NCI-H446 treated with DMSO at 0.1 percent for 48 hours (cell line): ENCODE results near the gene MAP7D2.

ENCODE experiments used
- DNase-seq: peaks from one replicate; lab custom pipeline; 2025; lab: John Stamatoyannopoulos, UW

MAP7D2 gene

DNA sequence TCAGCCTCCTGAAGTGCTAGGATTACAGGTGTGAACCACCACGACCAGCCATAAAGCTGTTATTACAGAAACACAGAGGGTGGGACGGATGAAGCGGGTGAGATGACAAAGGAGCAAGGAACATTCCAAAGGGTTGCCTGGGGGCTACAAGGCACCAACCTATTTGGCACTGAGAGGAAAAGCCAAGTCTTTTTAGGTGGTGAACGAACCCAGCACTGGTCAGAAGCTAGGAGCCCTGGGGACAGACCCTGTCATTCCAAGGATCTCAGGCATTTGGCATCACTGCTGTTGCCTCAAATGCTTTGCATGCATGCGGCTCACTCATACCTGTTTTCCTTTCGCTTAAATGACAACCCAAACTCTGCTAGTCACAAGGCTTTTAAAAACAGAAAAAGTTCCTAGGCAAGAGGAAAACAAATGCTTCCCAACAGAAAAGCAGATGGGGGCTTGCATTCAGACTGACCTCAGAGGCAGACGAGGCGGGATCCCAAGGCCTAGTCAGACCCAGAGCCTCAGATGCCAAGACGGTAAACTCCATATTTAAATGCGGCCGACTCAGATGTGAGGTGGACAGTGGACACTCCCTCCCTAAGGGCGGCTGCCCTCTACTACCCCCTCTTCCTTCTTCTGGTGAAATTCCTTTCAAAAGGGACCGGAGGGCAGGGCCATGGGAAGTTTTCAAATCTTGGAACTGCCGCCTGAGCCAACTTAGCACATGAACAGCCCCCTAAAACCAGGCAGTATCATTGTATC, 4.5 kb downstream of the MAP7D2 start:
- no peak for DNase-seq

GRCh38 chrX:20111271-20111670, 5.4 kb downstream of the MAP7D2 start:
- DNase-seq: no peak

GRCh38 chrX:20101934-20102581, 14.6 kb downstream of the MAP7D2 start:
- no peak for DNase-seq

- DNase-seq: no peak
Measured at GRCh38 chrX:20091499-20091898, 25.2 kb downstream of the MAP7D2 start.

- no peak for DNase-seq
Measured at GRCh38 chrX:20089845-20090244, 26.9 kb downstream of the MAP7D2 start.

DNA sequence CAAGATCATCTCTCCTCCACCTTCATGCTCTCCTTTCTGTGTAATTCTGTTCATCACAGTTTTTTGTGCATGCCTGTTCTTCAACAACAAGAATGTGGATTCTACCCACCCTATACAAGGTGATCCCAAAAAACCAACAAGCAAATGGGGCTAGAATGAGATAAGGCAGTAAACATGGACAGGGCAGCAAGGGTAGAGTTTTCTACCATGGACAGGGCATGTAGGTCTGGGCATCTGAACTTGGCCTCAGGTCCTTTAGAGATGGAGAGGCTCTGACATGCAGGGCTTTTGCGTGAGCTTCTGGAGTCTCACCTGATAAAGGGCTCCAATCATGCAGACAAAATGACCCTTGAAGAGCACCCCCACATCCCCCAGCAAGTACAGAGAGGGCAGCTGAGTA, 36.4 kb downstream of the MAP7D2 start:
- no peak for DNase-seq

DNA sequence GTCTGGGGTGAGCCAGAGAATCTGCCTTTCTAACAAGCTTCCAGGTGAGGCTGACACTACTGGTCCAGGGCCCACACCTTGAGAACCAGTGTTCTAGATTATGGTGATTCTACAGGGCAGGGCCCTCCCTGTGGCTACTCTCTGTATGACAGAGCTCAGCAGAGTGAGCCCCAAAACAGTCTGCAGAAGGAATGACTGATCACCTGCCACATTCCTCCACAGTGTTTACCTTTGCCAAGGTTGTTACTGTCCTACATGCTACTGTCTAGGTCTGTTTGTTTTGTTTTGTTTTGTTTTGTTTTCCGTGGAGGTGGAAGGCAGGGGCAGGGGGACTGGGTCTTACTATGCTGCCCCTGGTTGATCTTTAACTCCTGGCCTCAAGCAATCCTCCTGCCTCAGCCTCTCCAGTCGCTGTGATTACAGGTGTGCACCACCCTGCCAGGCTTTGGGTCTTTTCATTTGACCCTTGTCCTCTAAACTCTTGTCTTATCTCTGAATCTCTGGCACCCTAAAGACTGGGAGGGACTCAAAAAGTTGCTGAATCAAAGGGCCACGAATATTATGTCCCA, 45.1 kb downstream of the MAP7D2 start:
- DNase-seq: no peak

DNA sequence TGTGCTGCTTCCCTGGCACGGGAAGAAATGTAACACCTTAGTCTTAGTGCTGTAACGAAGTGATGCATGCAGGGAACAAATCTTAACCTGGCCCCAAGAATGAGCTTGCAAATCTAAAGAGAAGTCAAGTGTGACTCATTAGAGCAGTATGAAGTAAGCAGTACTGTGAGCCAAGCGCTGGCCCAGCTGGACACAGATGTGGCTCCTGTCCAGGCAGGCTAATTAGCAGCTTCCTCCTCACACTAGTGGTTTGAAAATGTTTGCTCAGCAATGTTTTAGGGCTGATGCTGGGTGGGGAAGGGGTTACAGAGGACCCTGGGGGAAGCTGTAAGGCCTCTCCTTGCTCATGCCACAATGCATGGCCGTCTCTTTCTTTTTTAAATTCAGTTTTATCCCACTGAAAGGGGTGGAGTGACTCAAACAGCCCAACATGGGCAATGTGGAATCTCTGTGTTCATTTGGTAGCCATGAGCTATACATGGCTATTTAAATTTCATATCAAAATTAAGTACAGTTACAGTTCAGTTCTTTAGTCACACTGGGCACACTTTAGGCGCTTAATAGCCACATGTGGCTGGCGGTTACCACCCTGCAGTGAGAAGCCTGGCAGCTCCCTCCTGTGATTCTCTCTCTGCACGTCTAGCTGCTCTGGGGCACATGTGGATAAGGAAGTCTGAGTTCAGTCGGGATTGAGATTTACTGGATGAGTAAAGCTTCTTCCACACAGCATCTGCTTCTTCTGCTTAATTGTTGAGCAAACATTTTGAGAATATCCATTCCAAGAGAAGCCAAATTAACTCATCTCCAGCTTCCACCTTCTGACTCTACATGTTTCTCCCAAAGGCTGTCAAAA, 48.8 kb downstream of the MAP7D2 start:
- DNase-seq: peak; percentile 65

- peak; percentile 17 for DNase-seq
Measured at GRCh38 chrX:20066968-20067708, 49.6 kb downstream of the MAP7D2 start.

- no peak for DNase-seq
Measured at GRCh38 chrX:20063716-20064351, 52.9 kb downstream of the MAP7D2 start.

DNA sequence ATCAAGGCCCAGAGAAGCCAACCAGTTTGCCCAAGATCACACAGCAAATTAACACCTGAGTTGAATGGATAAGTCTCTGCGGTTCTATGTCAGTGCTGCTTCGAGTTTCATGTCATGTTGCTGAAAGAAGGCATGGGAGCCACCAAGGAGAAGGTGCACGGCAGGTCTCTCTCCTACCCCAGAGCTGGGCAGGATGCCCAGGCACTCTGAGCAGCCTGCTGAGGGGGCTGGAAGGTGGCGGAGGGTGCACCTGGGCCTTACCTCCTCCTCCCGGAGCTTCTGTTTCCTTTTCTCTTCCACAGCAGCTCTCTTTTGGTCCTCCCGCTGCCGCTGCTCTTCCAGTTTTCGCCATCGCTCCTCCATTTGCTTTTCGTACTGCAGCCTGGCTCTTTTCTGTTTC, 53.6 kb downstream of the MAP7D2 start:
- no peak for DNase-seq

DNA sequence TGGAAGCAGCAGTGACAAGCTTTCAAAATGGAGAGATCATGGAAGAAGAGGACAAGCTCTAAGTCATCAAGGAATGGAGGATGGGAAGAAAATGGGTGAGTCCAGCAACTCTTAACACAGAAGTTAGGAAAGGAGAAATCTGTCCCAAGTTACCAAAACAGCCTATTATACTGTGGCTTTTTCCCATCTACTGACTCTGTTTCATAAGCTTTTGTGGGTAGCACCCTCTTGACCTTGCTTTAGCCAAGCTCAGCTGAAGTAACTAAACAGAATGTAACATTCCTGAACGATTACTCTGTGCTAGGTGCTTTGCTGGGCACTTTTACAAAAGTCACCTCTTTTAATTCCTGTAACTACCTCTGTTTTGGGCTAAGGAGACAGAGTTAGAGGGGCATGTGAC, 54.9 kb downstream of the MAP7D2 start:
- no peak for DNase-seq

DNA sequence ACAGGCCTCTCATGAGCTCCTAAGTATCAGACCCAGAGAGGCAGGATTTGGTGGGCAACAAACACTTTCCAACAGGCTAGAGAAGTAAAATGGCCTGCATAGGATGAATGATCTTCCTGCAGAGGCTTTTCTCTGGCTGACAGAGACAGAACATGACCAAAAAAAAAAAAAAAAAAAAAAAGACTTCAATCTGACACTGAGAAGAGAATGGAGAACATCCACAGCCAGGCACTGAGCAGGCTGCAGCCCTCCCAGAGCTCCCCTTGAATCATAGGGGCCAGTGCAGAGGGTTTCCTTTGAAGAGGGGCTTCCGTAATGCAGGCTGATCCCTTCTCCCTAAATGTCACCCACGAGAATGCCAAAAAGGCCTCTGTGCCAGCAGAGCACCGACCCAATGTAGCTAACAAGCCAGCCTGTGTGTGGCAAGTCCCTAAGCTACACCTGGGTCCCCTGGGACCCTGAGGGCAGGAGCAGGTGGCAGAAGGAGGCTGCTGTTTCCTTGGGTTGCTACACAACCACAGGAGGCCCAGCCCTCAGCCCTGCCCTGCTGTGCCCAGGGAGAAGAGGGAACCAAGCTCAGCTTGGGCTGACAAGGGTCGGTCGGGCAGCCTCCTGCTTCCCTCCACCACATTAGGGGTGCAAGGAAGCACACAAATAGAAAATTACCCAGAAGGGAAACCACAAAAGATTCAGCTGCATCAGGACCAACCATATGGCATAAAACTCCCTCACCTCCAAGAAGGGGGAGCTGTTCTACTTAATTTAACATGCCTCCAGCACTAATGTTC, 55.6 kb downstream of the MAP7D2 start:
- no peak for DNase-seq

DNA sequence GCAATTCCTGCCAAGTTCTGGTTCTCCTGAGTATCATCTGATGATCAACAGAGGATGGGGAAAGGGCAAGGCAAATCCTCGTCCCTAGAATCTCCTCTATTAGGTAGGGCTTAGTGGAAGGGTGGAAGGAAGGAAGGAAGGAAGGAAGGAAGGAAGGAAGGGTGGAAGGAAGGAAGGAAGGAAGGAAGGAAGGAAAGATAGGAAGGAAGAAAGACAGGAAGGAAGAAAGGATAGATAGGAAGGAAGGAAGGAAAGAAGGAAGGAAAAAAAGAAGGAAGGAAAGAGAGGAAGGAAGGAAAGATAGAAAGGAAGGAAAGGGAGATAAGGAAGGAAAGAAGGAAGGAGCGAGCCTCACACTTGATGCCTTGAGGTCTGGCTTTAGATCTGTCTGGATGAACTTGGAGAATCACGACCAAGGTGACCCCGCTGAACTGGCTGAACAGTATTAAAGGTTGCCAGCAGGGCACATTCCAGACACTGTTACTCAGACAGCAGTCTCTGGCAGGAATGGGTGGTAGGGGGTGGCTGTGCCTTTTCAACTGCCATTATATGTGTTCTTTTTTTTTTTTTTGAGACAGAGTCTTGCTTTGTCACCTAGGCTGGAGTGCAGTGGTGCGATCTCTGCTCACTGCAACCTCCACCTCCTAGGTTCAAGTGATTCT, 57.1 kb downstream of the MAP7D2 start:
- DNase-seq: no peak

DNA sequence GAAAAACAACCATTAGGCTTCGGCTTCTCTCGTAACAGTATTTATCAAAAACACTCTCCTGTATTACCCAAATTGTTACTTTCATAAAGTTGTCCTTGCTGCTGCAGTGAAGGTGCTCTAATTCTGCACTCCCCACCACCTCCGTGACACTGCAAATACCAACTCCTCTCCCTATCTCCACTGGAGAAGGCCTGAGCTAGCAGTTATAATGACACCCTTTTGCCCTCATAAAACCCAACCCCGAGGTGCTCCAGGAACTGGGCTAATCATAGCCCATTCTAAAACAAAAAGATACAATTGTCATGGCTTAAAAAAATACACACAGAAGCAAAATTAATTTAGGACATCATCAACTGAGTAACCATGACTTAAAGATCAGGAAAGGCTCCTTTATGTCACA, 59.2 kb downstream of the MAP7D2 start:
- no peak for DNase-seq

- DNase-seq: no peak
Measured at GRCh38 chrX:20056704-20057103, 60.0 kb downstream of the MAP7D2 start.

GRCh38 chrX:20053537-20053936, 63.2 kb downstream of the MAP7D2 start:
- no peak for DNase-seq

GRCh38 chrX:20046864-20047263, 69.8 kb downstream of the MAP7D2 start:
- no peak for DNase-seq

- no peak for DNase-seq
Measured at GRCh38 chrX:20046223-20046622, 70.5 kb downstream of the MAP7D2 start.

GRCh38 chrX:20042221-20042620, 74.5 kb downstream of the MAP7D2 start:
- DNase-seq: no peak
